AG04450 (cell line): ENCODE data around the gene SMC5. TPM values are rescaled to one million over a fixed set of nuclear protein-coding genes. Genes with fewer than 3 reads are reported as not detected.

ENCODE experiments used
- CTCF ChIA-PET: fragments of 300-600, 350-600 bp; formaldehyde crosslinking; extraction: SDS; loops from one replicate; lab custom pipeline; 2022; ENCODE audit warnings: antibody characterized with exemption, inconsistent platforms; lab: Charles Lee
- POLR2A ChIA-PET: fragments of 350-600 bp; formaldehyde crosslinking; extraction: SDS; loops from one replicate; lab custom pipeline; 2021; ENCODE audit warnings: antibody characterized with exemption, inconsistent platforms; lab: Yijun Ruan, JAX
- DNase-seq: peaks from one replicate; pipeline ENCODE4 v3.0.0-alpha.2; 2011; ENCODE audit warnings: low read depth, low spot score
- H3K27ac ChIP-seq: one replicate; pipeline ENCODE4 v1.5.1; 2012; ENCODE audit warnings: low read depth, low read length, control low read depth
- H3K27me3 ChIP-seq: one replicate; pipeline ENCODE4 v1.6.0; 2012; ENCODE audit warnings: low read length; ENCODE audit not compliant: control insufficient read depth, insufficient read depth
- H3K4me3 ChIP-seq: 2 replicates; pipeline ENCODE4 v1.5.1; 2011; ENCODE audit warnings: mild to moderate bottlenecking, low read depth, low read length, control low read depth
- H3K9me3 ChIP-seq: 2 replicates; pipeline ENCODE4 v1.5.1; 2012; ENCODE audit warnings: low read length; ENCODE audit not compliant: control insufficient read depth, insufficient read depth
- CTCF ChIP-seq: IDR thresholded peaks from 2 replicates; pipeline ENCODE4 v1.5.1; 2011; ENCODE audit warnings: low read depth, low read length, control low read depth, inconsistent platforms
- polyA plus RNA-seq: library from polyadenylated mRNA; depleted of rRNA; stranded (reverse); fragments of >200 nt; gene quantifications from 2 replicates; pipeline ENCODE4 v1.2.3, GENCODE V29; 2011

SMC5 gene
- polyA plus RNA-seq, 1 experiment: 29.1 TPM

- no peak overlapping the region for H3K4me3 ChIP-seq
- ChIA-PET CTCF (interaction anchor here (1.7 kb wide), 1 partner anchor 255 kb away, joined by 8 read pairs; no protein-coding TSS in a partner anchor), POLR2A (no interaction called here)
Measured at GRCh38 chr9:70347046-70347445, 88.3 kb downstream of the SMC5 start.

GRCh38 chr9:70352356-70352755 is 93.6 kb downstream of the SMC5 start:
- H3K27me3 ChIP-seq: no peaks in the 10 kb centered on the region
- no peaks in the 10 kb centered on the region for H3K9me3 ChIP-seq
- ChIA-PET POLR2A (interaction anchor here (0.6 kb wide), 1 partner anchor 67 kb away, joined by 3 read pairs; no protein-coding TSS in a partner anchor), CTCF (interaction anchor here (0.6 to 1.9 kb wide), 3 partner anchors 12 to 250 kb away, joined by 4 to 13 read pairs (median 9); no protein-coding TSS in a partner anchor)
- DNase-seq: peak; percentile 29
- H3K27ac ChIP-seq: no peak overlapping the region
- TF ChIP-seq CTCF: no peak
- H3K4me3 ChIP-seq: no peak overlapping the region

More at GRCh38 chr9:70347046-70347445, 88.3 kb downstream of the SMC5 start:
- Histone ChIP-seq H3K27me3 (no peaks in the 10 kb centered on the region), H3K9me3 (no peaks in the 10 kb centered on the region), H3K27ac (no peak overlapping the region)
- no peak for DNase-seq
- TF ChIP-seq CTCF: no peak

GRCh38 chr9:70352802-70353201 is 94.0 kb downstream of the SMC5 start:
- ChIA-PET CTCF (interaction anchor here (1.9 kb wide), 2 partner anchors 12 to 250 kb away, joined by 9 to 13 read pairs; no protein-coding TSS in a partner anchor), POLR2A (no interaction called here)
- H3K27ac ChIP-seq: no peak overlapping the region
- H3K9me3 ChIP-seq: no peaks in the 10 kb centered on the region
- no peaks in the 10 kb centered on the region for H3K27me3 ChIP-seq
- TF ChIP-seq CTCF: peak; percentile 35
- DNase-seq: no peak
- H3K4me3 ChIP-seq: no peak overlapping the region

GRCh38 chr9:70355801-70356200 is 97.0 kb downstream of the SMC5 start:
- no peak for TF ChIP-seq CTCF
- Histone ChIP-seq H3K9me3 (no peaks in the 10 kb centered on the region), H3K27me3 (no peaks in the 10 kb centered on the region), H3K27ac (no peak overlapping the region), H3K4me3 (no peak overlapping the region)
- POLR2A ChIA-PET: no interaction called here
- no peak for DNase-seq
- CTCF ChIA-PET: interaction anchor here (0.6 to 1.6 kb wide), 2 partner anchors 14 to 247 kb away, joined by 3 to 5 read pairs; no protein-coding TSS in a partner anchor

- Histone ChIP-seq H3K9me3 (peaks cover 5% of the 10 kb centered on the region; the same call in 1 of the 2 replicates), H3K4me3 (no peak overlapping the region), H3K27me3 (no peaks in the 10 kb centered on the region), H3K27ac (no peak overlapping the region)
- POLR2A ChIA-PET: no interaction called here
- no peak for TF ChIP-seq CTCF
- DNase-seq: no peak
- CTCF ChIA-PET: interaction anchor here (0.6 kb wide), 1 partner anchor 176 kb away, joined by 3 read pairs; no protein-coding TSS in a partner anchor
Measured at GRCh38 chr9:70362952-70363351, 104.2 kb downstream of the SMC5 start.
